K562 (cell line): ENCODE results near the gene SMIM12. TPM values are rescaled to one million over a fixed set of nuclear protein-coding genes. Genes with fewer than 3 reads are reported as not detected.

Experiments
- ATAC-seq: fragments of 200-7000 bp; cut with Tn5 transposase; 3 replicates; pipeline ENCODE4 v1.9.1; 2020; ENCODE audit warnings: moderate library complexity
- BruUV-seq: library from RNA; stranded (reverse); fragments of 400-500 nt; replicated peaks from 2 replicates; lab custom pipeline; 2021; lab: Mats Ljungman, UMichigan
- CTCF ChIA-PET: fragments of 300-600 bp; formaldehyde crosslinking; extraction: SDS; loops from one replicate; lab custom pipeline; 2021; ENCODE audit warnings: low intra/inter-chr PET ratio; lab: Yijun Ruan, JAX
- POLR2A ChIA-PET: fragments of 300-600, 350-650 bp; sonication (Branson Sonifier 250); formaldehyde crosslinking; extraction: SDS; loops from one replicate; lab custom pipeline; 2021; ENCODE audit warnings: antibody characterized with exemption, inconsistent platforms; lab: Yijun Ruan, JAX
- DNase-seq, 4 experiments: peaks; one replicate each; pipeline versions ENCODE4 v3.0.0 to v3.0.0-alpha.2; 2011 to 2018; ENCODE audit warnings: low spot score in 3 of 4, mixed read lengths in 3 of 4; ENCODE audit errors: extremely low read depth in 1 of 4
- FAIRE-seq: peaks from 2 replicates; lab custom pipeline; 2011; peaks lifted over from hg19 to GRCh38; lab: Jason Lieb, UNC
- H2AFZ ChIP-seq: 2 replicates; pipeline ENCODE4 v1.6.0; 2011; ENCODE audit warnings: low read depth, low read length, control low read depth, inconsistent platforms
- H3K27ac ChIP-seq: fragments of 200-600 bp; 3 replicates; pipeline ENCODE4 v1.8.0; 2011; ENCODE audit warnings: low read depth, mild to moderate bottlenecking, control low read depth, inconsistent platforms, low read length, moderate library complexity, mixed read lengths; ENCODE audit errors: extremely low read depth
- H3K27me3 ChIP-seq, 2 experiments: fragments of 300-600 bp in 1 of 2; 2 replicates in 1 of 2; 3 replicates in 1 of 2; pipeline versions ENCODE4 v1.6.0 to v1.8.0; 2011; ENCODE audit warnings: inconsistent platforms in 2 of 2, low read length in 2 of 2, mild to moderate bottlenecking in 1 of 2, mixed read lengths in 1 of 2, moderate library complexity in 1 of 2; ENCODE audit not compliant: control insufficient read depth in 2 of 2, insufficient read depth in 2 of 2
- H3K36me3 ChIP-seq: fragments of 300-600 bp; 3 replicates; pipeline ENCODE4 v1.8.0; 2011; ENCODE audit warnings: mild to moderate bottlenecking, low read length, inconsistent platforms; ENCODE audit not compliant: control insufficient read depth, insufficient read depth
- H3K4me1 ChIP-seq, 2 experiments: fragments of 200-600 bp in 1 of 2; replicated peaks in 1 of 2; 2 replicates in 1 of 2; 3 replicates in 1 of 2; pipeline versions ENCODE4 v1.5.1 to v1.8.0; 2011; ENCODE audit warnings: inconsistent platforms in 2 of 2, low read length in 2 of 2, mild to moderate bottlenecking in 1 of 2, mixed read lengths in 1 of 2, moderate library complexity in 1 of 2; ENCODE audit not compliant: control insufficient read depth in 2 of 2, insufficient read depth in 2 of 2
- H3K4me2 ChIP-seq: 2 replicates; pipeline ENCODE4 v1.6.1; 2011; ENCODE audit warnings: low read length, control low read depth, inconsistent platforms, mixed read lengths; ENCODE audit not compliant: insufficient read depth
- H3K4me3 ChIP-seq: fragments of 200-600 bp; sonication (generic), shearing (Covaris generic); 2 replicates; pipeline ENCODE4 v1.5.1; 2016; ENCODE audit warnings: control low read depth, inconsistent platforms
- H3K79me2 ChIP-seq: fragments of 200-600 bp; 3 replicates; pipeline ENCODE4 v1.8.0; 2011; ENCODE audit warnings: low read length, inconsistent platforms; ENCODE audit not compliant: control insufficient read depth, insufficient read depth
- H3K9ac ChIP-seq, 2 experiments: 2 replicates each; pipeline versions ENCODE4 v1.6.0 to v1.6.1; 2011; ENCODE audit warnings: low read depth in 2 of 2, low read length in 2 of 2, control low read depth in 1 of 2, inconsistent platforms in 1 of 2, mild to moderate bottlenecking in 1 of 2, mixed read lengths in 1 of 2; ENCODE audit not compliant: insufficient read depth in 1 of 2
- H3K9me1 ChIP-seq: one replicate; pipeline ENCODE4 v1.6.0; 2011; ENCODE audit warnings: inconsistent platforms, mild to moderate bottlenecking, low read length, moderate library complexity; ENCODE audit not compliant: control insufficient read depth, insufficient read depth
- H3K9me3 ChIP-seq: replicated peaks from 2 replicates; pipeline ENCODE4 v1.5.1; 2011; ENCODE audit warnings: low read depth, low read length, inconsistent platforms; ENCODE audit not compliant: control insufficient read depth, insufficient read depth
- H4K20me1 ChIP-seq: replicated peaks from 2 replicates; pipeline ENCODE4 v1.6.1; 2011; ENCODE audit warnings: low read length, inconsistent platforms, mixed read lengths; ENCODE audit not compliant: control insufficient read depth, insufficient read depth
- DEAF1 ChIP-seq: fragments of 450-650 bp; formaldehyde crosslinking; IDR thresholded peaks from 2 replicates; pipeline ENCODE4 v1.4.0; 2020; ENCODE audit warnings: mild to moderate bottlenecking, moderate library complexity
- MTA1 ChIP-seq: fragments of 450-650 bp; IDR thresholded peaks from 2 replicates; pipeline ENCODE4 v1.6.1; 2017; ENCODE audit warnings: borderline replicate concordance
- RFX1 ChIP-seq: fragments of 450-650 bp; IDR thresholded peaks from 2 replicates; pipeline ENCODE4 v1.6.1; 2016; ENCODE audit warnings: mild to moderate bottlenecking, moderate library complexity
- STAT6 ChIP-seq: sonication (generic); formaldehyde crosslinking; IDR thresholded peaks from 2 replicates; pipeline ENCODE4 v1.8.1; 2023; ENCODE audit warnings: mild to moderate bottlenecking, missing genetic modification reagents
- WGBS: fragments of 100-300 bp; shearing (Covaris generic); methylation state at CpG from one replicate; pipeline ENCODE4 v1.1.6; 2016; ENCODE audit warnings: low coverage, mixed read lengths; ENCODE audit not compliant: insufficient coverage; ENCODE audit errors: missing lambda C conversion rate; 5-methylcytosine and 5-hydroxymethylcytosine counted together
- in situ Hi-C: fragments of 300-500 bp; cut with MboI; formaldehyde crosslinking; loops from 4 replicates; pipeline ENCODE4 v1.15.0; 2018; ENCODE audit warnings: inconsistent platforms, mixed read lengths
- intact Hi-C: fragments of 100-400 bp; cut with micrococcal nuclease; formaldehyde crosslinking; loops from 2 replicates; pipeline ENCODE4 v1.14.2; 2022
- polyA plus RNA-seq, 8 experiments: library from polyadenylated mRNA; depleted of rRNA in 4 of 8; stranded (reverse) in 5 of 8; unstranded in 3 of 8; fragments of >200 nt; fragmentation: Nextera tagmentation in 2 of 8; fragmentation: Illumina TruSeq in 1 of 8; extraction: Ambion mirVana in 2 of 8; extraction: Trizol in 1 of 8; gene quantifications; 2 replicates each; pipeline versions ENCODE4 v1.2.1 to v1.2.3, GENCODE V29; 2011 to 2014; ENCODE audit warnings: inconsistent platforms in 1 of 8, missing spikeins in 1 of 8
- total RNA-seq, 7 experiments: library from RNA; depleted of rRNA in 6 of 7; stranded (reverse); fragments of >200 nt in 6 of 7; fragmentation: Illumina TruSeq in 2 of 7; extraction: Trizol in 2 of 7; gene quantifications; 2 replicates each; pipeline versions ENCODE4 v1.2.1 to v1.2.3, GENCODE V29; 2011 to 2021; ENCODE audit warnings: low replicate concordance in 1 of 7

The SMIM12 gene
- total and polyA plus RNA-seq, 9 of the 15 experiments (the other 6 are each of a cell fraction or from before 2014, with no cell fraction given), result 51.7 to 112 (median 63.9) TPM

- Histone ChIP-seq H3K9me1 (no peaks in the 10 kb centered on the region), H3K9me3 (no peaks in the 10 kb centered on the region), H3K9ac (peak overlapping the region in 1 of 2 experiments; percentile 8; a peak in 1 of 4 replicates), H2AFZ (no peak overlapping the region), H3K36me3 (no peaks in the 10 kb centered on the region), H3K4me2 (no peak overlapping the region), H3K27me3 (peaks cover 0 to 9% of the 10 kb centered on the region in 2 experiments; a peak in 4 of 5 replicates), H3K79me2 (no peaks in the 10 kb centered on the region), H3K4me3 (no peak overlapping the region), H4K20me1 (no peaks in the 10 kb centered on the region), H3K4me1 (no peaks in the 10 kb centered on the region; a peak in 1 of 5 replicates), H3K27ac (no peak overlapping the region)
- ATAC-seq, result no peak
- CTCF ChIA-PET, result no interaction called here
- DNase-seq, result peak in 1 of 4 experiments; percentile 5
- BruUV-seq, result no TSS peak
- intact Hi-C loops (no loop called here), in situ Hi-C loops (no loop called here)
- POLR2A ChIA-PET, result interaction anchor here (1.1 to 2.7 kb wide), 3 partner anchors 12 to 28 kb away, joined by 3 to 9 read pairs (median 5); partner anchors contain the start of gene SMIM12
- 17% methylated on average over 6 of the region's 6 CpGs for WGBS
- no peak for TF ChIP-seq DEAF1 (CRISPR knock-in tag)
- TF ChIP-seq RFX1, result no peak
- TF ChIP-seq MTA1, result no peak
- TF ChIP-seq STAT6, result no peak
- FAIRE-seq, result no peak
Observed at GRCh38 chr1:34831721-34832246, 27.8 kb downstream of the SMIM12 start.
